NCI-H1105 treated with DMSO at 0.1 percent for 48 hours (cell line): ENCODE results near the gene CDKL2.
"Not testable (repeated sequence)": the region's sequence is repeated elsewhere in the genome, so short reads cannot be mapped to it uniquely, and the experiment has no call there.

Source experiments
- DNase-seq: peaks from one replicate; lab custom pipeline; 2025; lab: John Stamatoyannopoulos, UW

CDKL2 gene

GRCh38 chr4:75552452-75552851 is 77.9 kb downstream of the CDKL2 start:
- no peak for DNase-seq

- DNase-seq = no peak
Measured at GRCh38 chr4:75549019-75549418, 81.3 kb downstream of the CDKL2 start.

- no peak for DNase-seq
Measured at GRCh38 chr4:75547647-75548387, 82.5 kb downstream of the CDKL2 start.

- DNase-seq = no peak
Measured at GRCh38 chr4:75545526-75545925, 84.8 kb downstream of the CDKL2 start.

- no peak for DNase-seq
Measured at GRCh38 chr4:75544870-75545269, 85.5 kb downstream of the CDKL2 start.

GRCh38 chr4:75544220-75544619 is 86.1 kb downstream of the CDKL2 start:
- DNase-seq = not testable (repeated sequence)

GRCh38 chr4:75542824-75543223 is 87.5 kb downstream of the CDKL2 start:
- DNase-seq = no peak

GRCh38 chr4:75537308-75537707 is 93.0 kb downstream of the CDKL2 start:
- DNase-seq = not testable (repeated sequence)

GRCh38 chr4:75533926-75534325 is 96.4 kb downstream of the CDKL2 start:
- not testable (repeated sequence) for DNase-seq

GRCh38 chr4:75533339-75533887 is 96.9 kb downstream of the CDKL2 start:
- DNase-seq = not testable (repeated sequence)

- DNase-seq = not testable (repeated sequence)
Measured at GRCh38 chr4:75531536-75532143, 98.7 kb downstream of the CDKL2 start.

GRCh38 chr4:75530556-75531322 is 99.6 kb downstream of the CDKL2 start:
- DNase-seq = no peak
